NCI-H2227 (cell line): Measurements from ENCODE around the gene ASGR1.

Experiments
- DNase-seq: peaks from one replicate; lab custom pipeline; 2025; ENCODE audit not compliant: unreplicated experiment; lab: John Stamatoyannopoulos, UW

ASGR1 gene

DNA sequence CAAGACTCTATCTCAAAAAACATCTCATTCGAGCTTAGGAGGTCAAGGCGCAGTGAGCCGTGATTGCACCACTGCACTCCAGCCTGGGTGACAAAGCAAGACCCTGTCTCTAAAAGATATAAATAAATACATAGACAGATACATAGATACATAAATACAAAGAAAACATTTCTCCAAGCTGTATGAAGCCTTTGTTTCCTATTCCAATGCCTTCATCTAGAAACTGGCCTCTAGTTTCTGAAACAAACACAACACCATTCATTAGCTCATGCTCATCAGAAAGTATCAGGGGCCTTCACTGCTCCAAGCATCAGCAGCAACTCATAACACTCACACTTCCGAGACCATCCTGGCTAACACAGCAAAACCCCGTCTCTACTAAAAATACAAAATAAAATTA lies 54.2 kb downstream of the ASGR1 start:
- no peak for DNase-seq

DNA sequence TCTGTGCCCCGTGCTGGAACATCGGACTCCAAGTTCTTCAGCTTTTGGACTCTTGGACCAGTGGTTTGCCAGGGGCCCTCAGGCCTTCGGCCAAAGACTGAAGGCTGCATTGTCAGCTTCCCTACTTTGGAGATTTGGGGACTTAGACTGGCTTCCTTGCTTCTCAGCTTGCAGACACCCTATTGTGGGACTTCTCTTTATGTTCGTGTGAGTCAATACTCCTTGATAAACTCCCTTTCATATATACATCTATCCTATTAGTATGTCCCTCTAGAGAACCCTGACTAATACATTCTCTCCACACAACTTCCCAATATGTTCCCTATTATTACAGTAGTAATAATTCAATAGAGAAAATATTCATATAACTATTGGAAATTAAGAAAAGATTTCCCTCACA lies 55.3 kb downstream of the ASGR1 start:
- DNase-seq, result no peak
